ENCODE results near the gene WLS.

GRCh38 chr1:68216089-68216772 lies 16.1 kb downstream of the WLS start:
- TF ChIP-seq TSHZ2 (CRISPR knock-in tag; IDR thresholded peaks at IDR 0.05) (no peak), RARB (CRISPR knock-in tag; IDR thresholded peaks at IDR 0.05) (no peak), TCF4 (CRISPR knock-in tag; IDR thresholded peaks at IDR 0.05; ENCODE audit: borderline replicate concordance) (no peak), CSRNP3 (CRISPR knock-in tag; IDR thresholded peaks at IDR 0.05) (no peak), ZFP30 (CRISPR knock-in tag; IDR thresholded peaks at IDR 0.05) (no peak), ZNF70 (CRISPR knock-in tag; IDR thresholded peaks at IDR 0.05) (no peak), SNAI2 (CRISPR knock-in tag; IDR thresholded peaks at IDR 0.05) (no peak), ZNF8 (CRISPR knock-in tag; IDR thresholded peaks at IDR 0.05) (no peak)
- TF ChIP-seq, protein P1, sequence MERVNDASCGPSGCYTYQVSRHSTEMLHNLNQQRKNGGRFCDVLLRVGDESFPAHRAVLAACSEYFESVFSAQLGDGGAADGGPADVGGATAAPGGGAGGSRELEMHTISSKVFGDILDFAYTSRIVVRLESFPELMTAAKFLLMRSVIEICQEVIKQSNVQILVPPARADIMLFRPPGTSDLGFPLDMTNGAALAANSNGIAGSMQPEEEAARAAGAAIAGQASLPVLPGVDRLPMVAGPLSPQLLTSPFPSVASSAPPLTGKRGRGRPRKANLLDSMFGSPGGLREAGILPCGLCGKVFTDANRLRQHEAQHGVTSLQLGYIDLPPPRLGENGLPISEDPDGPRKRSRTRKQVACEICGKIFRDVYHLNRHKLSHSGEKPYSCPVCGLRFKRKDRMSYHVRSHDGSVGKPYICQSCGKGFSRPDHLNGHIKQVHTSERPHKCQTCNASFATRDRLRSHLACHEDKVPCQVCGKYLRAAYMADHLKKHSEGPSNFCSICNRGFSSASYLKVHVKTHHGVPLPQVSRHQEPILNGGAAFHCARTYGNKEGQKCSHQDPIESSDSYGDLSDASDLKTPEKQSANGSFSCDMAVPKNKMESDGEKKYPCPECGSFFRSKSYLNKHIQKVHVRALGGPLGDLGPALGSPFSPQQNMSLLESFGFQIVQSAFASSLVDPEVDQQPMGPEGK (CRISPR knock-in tag; IDR thresholded peaks at IDR 0.05; ENCODE audit: borderline replicate concordance) = no peak
